GM12892 (cell line): ENCODE data around the gene WDR4.
"Not testable (repeated sequence)": the region's sequence is repeated elsewhere in the genome, so short reads cannot be mapped to it uniquely, and the experiment has no call there.

Experiments
- DNase-seq: peaks from one replicate; pipeline ENCODE4 v3.0.0; 2011; ENCODE audit not compliant: insufficient read length
- FAIRE-seq: peaks from 2 replicates; lab custom pipeline; 2011; peaks lifted over from hg19 to GRCh38; lab: Jason Lieb, UNC
- POLR2A ChIP-seq: IDR thresholded peaks from 2 replicates; pipeline ENCODE4 v1.6.1; 2011; ENCODE audit warnings: low read depth, low read length, control low read depth
- POLR2AphosphoS5 ChIP-seq: IDR thresholded peaks from 2 replicates; pipeline ENCODE4 v1.6.1; 2011; ENCODE audit warnings: low read depth, low read length, control low read depth
- TAF1 ChIP-seq: IDR thresholded peaks from 2 replicates; pipeline ENCODE4 v1.6.1; 2011; ENCODE audit warnings: low read depth, mild to moderate bottlenecking, control low read depth, low read length, borderline replicate concordance

Gene WDR4

GRCh38 chr21:42843056-42843455 is 36.3 kb downstream of the WDR4 start:
- DNase-seq (no peak), FAIRE-seq (no peak)

GRCh38 chr21:42841916-42842655 is 37.3 kb downstream of the WDR4 start:
- not testable (repeated sequence) for FAIRE-seq, DNase-seq

More at GRCh38 chr21:42843056-42843455, 36.3 kb downstream of the WDR4 start:
- TF ChIP-seq POLR2AphosphoS5 (no peak), POLR2A (no peak), TAF1 (no peak)

- no peak for TF ChIP-seq POLR2A
- TF ChIP-seq POLR2AphosphoS5: no peak
- TF ChIP-seq TAF1: no peak
- DNase-seq: no peak
- no peak for FAIRE-seq
Observed at GRCh38 chr21:42841156-42841915, 38.0 kb downstream of the WDR4 start.

GRCh38 chr21:42840411-42841155 is 38.8 kb downstream of the WDR4 start:
- no peak for DNase-seq
- TF ChIP-seq POLR2AphosphoS5 (peak; percentile 36; the same call in 1 of the 2 replicates), POLR2A (peak; percentile 37), TAF1 (no peak)
- peak; percentile 53 for FAIRE-seq

GRCh38 chr21:42839271-42840231 is 39.8 kb downstream of the WDR4 start:
- DNase-seq (no peak), FAIRE-seq (peak; percentile 5)
- TF ChIP-seq POLR2AphosphoS5 (no peak; the same call in 1 of the 2 replicates), POLR2A (peak; percentile 34; the same call in 1 of the 2 replicates), TAF1 (no peak)

- FAIRE-seq: not testable (repeated sequence)
- DNase-seq: peak; percentile 19
Observed at GRCh38 chr21:42838212-42838690, 41.1 kb downstream of the WDR4 start.

GRCh38 chr21:42837421-42838211 is 41.7 kb downstream of the WDR4 start:
- peak; percentile 29 for DNase-seq
- no peak for FAIRE-seq
- no peak for TF ChIP-seq TAF1
- TF ChIP-seq POLR2AphosphoS5: no peak
- TF ChIP-seq POLR2A: no peak

- TF ChIP-seq POLR2AphosphoS5 (no peak), TAF1 (no peak), POLR2A (no peak; the same call in 1 of the 2 replicates)
- FAIRE-seq: no peak
Observed at GRCh38 chr21:42836767-42837301, 42.5 kb downstream of the WDR4 start.

GRCh38 chr21:42836402-42836666 is 43.0 kb downstream of the WDR4 start:
- DNase-seq (no peak), FAIRE-seq (no peak)
- no peak for TF ChIP-seq POLR2A
- no peak for TF ChIP-seq POLR2AphosphoS5
- no peak for TF ChIP-seq TAF1

More at GRCh38 chr21:42836767-42837301, 42.5 kb downstream of the WDR4 start:
- peak; percentile 23 for DNase-seq
